ENCODE measurements around the gene CENPH. TPM values are rescaled to one million over a fixed set of nuclear protein-coding genes. Genes with fewer than 3 reads are reported as not detected.

Gene CENPH
- total and polyA plus RNA-seq, 2 of the 13 experiments (the other 11 are each of a cell fraction or from before 2014, with no cell fraction given): 11.2 to 28.8 TPM

DNA sequence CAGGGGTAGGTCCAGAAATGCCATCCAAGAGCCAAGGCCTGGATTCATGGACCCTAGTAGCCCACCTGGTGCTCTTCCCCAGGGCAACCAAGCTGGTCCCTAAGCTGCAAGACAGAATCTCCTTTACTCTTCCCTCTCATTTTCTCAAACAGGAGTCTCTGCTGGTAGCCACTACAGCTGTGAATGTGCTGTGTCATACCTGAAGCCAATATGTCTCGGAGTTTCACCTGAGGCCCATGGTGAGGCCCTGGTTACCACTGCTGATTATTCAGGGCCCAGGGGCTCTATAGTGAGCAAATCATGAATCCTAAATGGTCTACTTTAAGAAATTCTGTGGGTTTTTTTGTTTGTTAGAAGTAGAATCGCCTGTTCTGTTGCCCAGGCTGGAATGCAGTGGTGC, 61.2 kb downstream of the CENPH start:
- in situ Hi-C loops (cut with HindIII; ENCODE audit: extremely low pct_ligation_motif_present, low pct_unique_long_range_greater_than_20kb) (no loop called here), intact Hi-C loops (cut with micrococcal nuclease; ENCODE audit: unreplicated experiment) (no loop called here)
- Histone ChIP-seq H3K36me3 (replicated peaks in 1 of 2; ENCODE audit: control insufficient read depth in 1 of 2, insufficient read depth in 2 of 2, low read length in 2 of 2) (peaks cover 2 to 13% of the 10 kb centered on the region in 2 experiments; a peak in 2 of 5 replicates), H2AFZ (ENCODE audit: low read length) (no peak overlapping the region), H3K79me2 (ENCODE audit: insufficient read depth, low read length) (peaks cover 54% of the 10 kb centered on the region), H3K4me3 (replicated peaks in 1 of 3; ENCODE audit: insufficient read depth in 1 of 3, low read depth in 2 of 3, low read length in 3 of 3) (no peak overlapping the region), H3K4me1 (ENCODE audit: insufficient read depth, low read length) (peaks cover 8% of the 10 kb centered on the region; the same call in 1 of the 2 replicates), H3K9ac (ENCODE audit: insufficient read depth, low read depth, low read length) (no peak overlapping the region), H4K20me1 (ENCODE audit: insufficient read depth, low read length) (no peaks in the 10 kb centered on the region), H3K27me3 (ENCODE audit: control insufficient read depth in 1 of 2, insufficient read depth in 2 of 2, low read length in 2 of 2) (no peaks in the 10 kb centered on the region), H3K9me3 (ENCODE audit: low read length) (no peaks in the 10 kb centered on the region), H3K4me2 (ENCODE audit: low read depth, low read length) (no peak overlapping the region), H3K27ac (ENCODE audit: extremely low read length, insufficient read depth, low read length) (peak overlapping the region; percentile 39)
- POLR2A ChIA-PET: no interaction called here
- no TSS peak for BruUV-seq (replicated peaks)
- FAIRE-seq (no peak), ATAC-seq (no peak), DNase-seq (ENCODE audit: low spot score) (no peak)
- 93% methylated on average over 2 of the region's 2 CpGs for WGBS (ENCODE audit: low lambda C conversion rate)
- no peak for TF ChIP-seq KLF6 (CRISPR knock-in tag; IDR thresholded peaks at IDR 0.05)
- TF ChIP-seq, protein P1, sequence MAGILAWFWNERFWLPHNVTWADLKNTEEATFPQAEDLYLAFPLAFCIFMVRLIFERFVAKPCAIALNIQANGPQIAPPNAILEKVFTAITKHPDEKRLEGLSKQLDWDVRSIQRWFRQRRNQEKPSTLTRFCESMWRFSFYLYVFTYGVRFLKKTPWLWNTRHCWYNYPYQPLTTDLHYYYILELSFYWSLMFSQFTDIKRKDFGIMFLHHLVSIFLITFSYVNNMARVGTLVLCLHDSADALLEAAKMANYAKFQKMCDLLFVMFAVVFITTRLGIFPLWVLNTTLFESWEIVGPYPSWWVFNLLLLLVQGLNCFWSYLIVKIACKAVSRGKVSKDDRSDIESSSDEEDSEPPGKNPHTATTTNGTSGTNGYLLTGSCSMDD (CRISPR knock-in tag; IDR thresholded peaks at IDR 0.05): no peak
- no peak for TF ChIP-seq ZEB1 (IDR thresholded peaks at IDR 0.05; ENCODE audit: insufficient replicate concordance, low read depth)
- TF ChIP-seq ZNF570 (CRISPR knock-in tag; IDR thresholded peaks at IDR 0.05; ENCODE audit: borderline replicate concordance): no peak
- no peak for TF ChIP-seq HNRNPL (IDR thresholded peaks at IDR 0.05; ENCODE audit: low read depth, low read length)
- TF ChIP-seq FOXM1 (CRISPR knock-in tag; IDR thresholded peaks at IDR 0.05): no peak
- TF ChIP-seq, protein P2, sequence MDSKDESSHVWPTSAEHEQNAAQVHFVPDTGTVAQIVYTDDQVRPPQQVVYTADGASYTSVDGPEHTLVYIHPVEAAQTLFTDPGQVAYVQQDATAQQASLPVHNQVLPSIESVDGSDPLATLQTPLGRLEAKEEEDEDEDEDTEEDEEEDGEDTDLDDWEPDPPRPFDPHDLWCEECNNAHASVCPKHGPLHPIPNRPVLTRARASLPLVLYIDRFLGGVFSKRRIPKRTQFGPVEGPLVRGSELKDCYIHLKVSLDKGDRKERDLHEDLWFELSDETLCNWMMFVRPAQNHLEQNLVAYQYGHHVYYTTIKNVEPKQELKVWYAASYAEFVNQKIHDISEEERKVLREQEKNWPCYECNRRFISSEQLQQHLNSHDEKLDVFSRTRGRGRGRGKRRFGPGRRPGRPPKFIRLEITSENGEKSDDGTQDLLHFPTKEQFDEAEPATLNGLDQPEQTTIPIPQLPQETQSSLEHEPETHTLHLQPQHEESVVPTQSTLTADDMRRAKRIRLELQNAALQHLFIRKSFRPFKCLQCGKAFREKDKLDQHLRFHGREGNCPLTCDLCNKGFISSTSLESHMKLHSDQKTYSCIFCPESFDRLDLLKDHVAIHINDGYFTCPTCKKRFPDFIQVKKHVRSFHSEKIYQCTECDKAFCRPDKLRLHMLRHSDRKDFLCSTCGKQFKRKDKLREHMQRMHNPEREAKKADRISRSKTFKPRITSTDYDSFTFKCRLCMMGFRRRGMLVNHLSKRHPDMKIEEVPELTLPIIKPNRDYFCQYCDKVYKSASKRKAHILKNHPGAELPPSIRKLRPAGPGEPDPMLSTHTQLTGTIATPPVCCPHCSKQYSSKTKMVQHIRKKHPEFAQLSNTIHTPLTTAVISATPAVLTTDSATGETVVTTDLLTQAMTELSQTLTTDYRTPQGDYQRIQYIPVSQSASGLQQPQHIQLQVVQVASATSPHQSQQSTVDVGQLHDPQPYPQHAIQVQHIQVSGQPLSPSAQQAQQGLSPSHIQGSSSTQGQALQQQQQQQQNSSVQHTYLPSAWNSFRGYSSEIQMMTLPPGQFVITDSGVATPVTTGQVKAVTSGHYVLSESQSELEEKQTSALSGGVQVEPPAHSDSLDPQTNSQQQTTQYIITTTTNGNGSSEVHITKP (CRISPR knock-in tag; IDR thresholded peaks at IDR 0.05; ENCODE audit: low read depth): no peak
- TF ChIP-seq HHEX (CRISPR knock-in tag; IDR thresholded peaks at IDR 0.05): no peak
- no peak for TF ChIP-seq ZNF225 (CRISPR knock-in tag; IDR thresholded peaks at IDR 0.05)
- TF ChIP-seq NRL (CRISPR knock-in tag; IDR thresholded peaks at IDR 0.05; ENCODE audit: borderline replicate concordance): no peak
- 0 out of 2 replicates have a peak, but pooled peaks have one; percentile 11 for TF ChIP-seq NFE2 (CRISPR knock-in tag; IDR thresholded peaks at IDR 0.05)
- TF ChIP-seq NFE2L2 (IDR thresholded peaks at IDR 0.05; ENCODE audit: low read length): peak; percentile 32; the same call in 1 of the 2 replicates
- TF ChIP-seq GZF1 (CRISPR knock-in tag; IDR thresholded peaks at IDR 0.05): no peak
- TF ChIP-seq ZNF788 (CRISPR knock-in tag; IDR thresholded peaks at IDR 0.05; ENCODE audit: borderline replicate concordance): no peak
- TF ChIP-seq TSC22D2 (CRISPR knock-in tag; IDR thresholded peaks at IDR 0.05; ENCODE audit: borderline replicate concordance): no peak
- CTCF ChIA-PET (ENCODE audit: low intra/inter-chr PET ratio, low total read pairs): no interaction called here

All from HepG2 (cell line).